Colonic mucosa (tissue), 4 donors: ENCODE data around the gene NRP2. TPM values are rescaled to one million over a fixed set of nuclear protein-coding genes. Genes with fewer than 3 reads are reported as not detected.

ENCODE experiments used
- DNase-seq: peaks from one replicate; pipeline ENCODE4 v3.0.0-alpha.2; 2020
- H3K27ac ChIP-seq: fragments of 200-600 bp; one replicate; pipeline ENCODE4 v1.8.0; 2021
- H3K27me3 ChIP-seq: fragments of 200-600 bp; one replicate; pipeline ENCODE4 v1.8.0; 2021
- H3K36me3 ChIP-seq: fragments of 200-600 bp; one replicate; pipeline ENCODE4 v1.8.0; 2021
- H3K4me1 ChIP-seq: fragments of 200-600 bp; one replicate; pipeline ENCODE4 v1.8.0; 2021; ENCODE audit warnings: mild to moderate bottlenecking
- H3K4me3 ChIP-seq: fragments of 200-600 bp; one replicate; pipeline ENCODE4 v1.8.0; 2021
- H3K9ac ChIP-seq, 2 donors: one replicate each; pipeline ENCODE4 v1.7.0; 2013; ENCODE audit warnings: control low read depth in 2 of 2, low read depth in 2 of 2, low read length in 2 of 2
- H3K9me3 ChIP-seq: fragments of 200-600 bp; one replicate; pipeline ENCODE4 v1.8.0; 2021
- intact Hi-C: fragments of 100-400 bp; cut with DNase I; formaldehyde crosslinking; loops from one replicate; pipeline ENCODE4 v1.14.1; 2022
- total RNA-seq, 2 donors: library from RNA; stranded (reverse); fragmentation: NEBNext Ultra II Directional in 1 of 2; extraction: Animal tissue kit (Norgen Biotek cat#: 25700) in 1 of 2; gene quantifications; one replicate each; pipeline ENCODE4 v1.2.1, GENCODE V29; 2021
- TF ChIP-seq, protein P1 (sequence below): fragments of 200-600 bp; IDR thresholded peaks from one replicate; pipeline ENCODE4 v1.8.0; 2022; ENCODE audit warnings: antibody characterized with exemption, mild to moderate bottlenecking
- donor health status: healthy.
- donor health status: DM: no; HTN: no; CAD: no.
- donor health status: DM: no; HTN: no; CAD: no.

The NRP2 gene
- total RNA-seq, 2 donors from 2014 or later: 5.4 to 25.2 TPM

DNA sequence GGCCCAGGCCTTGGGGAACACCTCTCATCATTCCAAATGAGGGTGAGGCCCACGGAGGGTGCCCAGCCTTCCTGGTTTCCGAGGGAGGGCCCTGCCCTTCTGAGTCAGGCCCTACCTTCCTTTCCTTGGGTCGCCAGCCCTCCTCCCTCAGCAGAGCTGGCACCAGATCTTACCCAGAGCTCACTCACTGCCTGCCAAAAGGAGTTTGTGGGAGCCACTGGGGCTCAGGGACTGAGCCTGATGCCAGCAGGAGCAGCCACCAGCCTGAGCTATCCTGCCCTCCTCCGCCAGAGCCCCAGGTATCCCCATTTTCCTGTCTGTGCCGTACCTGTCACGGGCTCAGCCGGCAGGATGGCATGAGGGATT is 64.1 kb downstream of the NRP2 start:
- DNase-seq: peak; percentile 43

DNA sequence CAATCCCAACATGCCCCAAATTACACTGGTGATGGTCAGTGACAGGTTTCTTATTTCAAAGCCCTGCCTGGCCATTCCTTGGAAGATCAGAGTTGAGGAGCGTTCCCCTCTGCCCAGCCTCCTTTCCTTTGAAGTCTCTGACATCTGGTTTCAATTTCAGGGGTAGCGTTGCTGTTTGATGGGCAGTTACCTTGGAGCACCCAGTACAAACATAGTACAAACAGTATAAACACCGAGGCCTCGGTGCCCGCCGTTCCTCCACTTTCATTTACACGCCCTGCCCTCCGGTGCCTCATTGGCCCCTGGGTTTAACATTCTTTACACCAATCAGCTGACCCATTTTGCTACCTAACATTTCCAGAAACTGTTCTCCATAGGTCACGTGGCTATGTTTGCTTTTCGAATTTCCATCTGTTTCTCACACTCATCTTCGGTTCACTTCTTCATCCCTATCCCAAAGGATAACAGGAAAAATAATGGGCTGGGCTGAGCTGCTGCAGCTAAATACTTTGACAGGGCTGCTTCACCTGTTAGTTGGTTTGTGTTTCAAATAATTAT is 65.6 kb downstream of the NRP2 start:
- Histone ChIP-seq H3K36me3 (no peaks in the 10 kb centered on the region), H3K4me3 (no peak overlapping the region), H3K9ac (no peak overlapping the region), H3K9me3 (no peaks in the 10 kb centered on the region), H3K27ac (no peak overlapping the region), H3K27me3 (no peaks in the 10 kb centered on the region), H3K4me1 (peaks cover 9% of the 10 kb centered on the region)
- intact Hi-C loops: no loop called here
- TF ChIP-seq, protein P1, sequence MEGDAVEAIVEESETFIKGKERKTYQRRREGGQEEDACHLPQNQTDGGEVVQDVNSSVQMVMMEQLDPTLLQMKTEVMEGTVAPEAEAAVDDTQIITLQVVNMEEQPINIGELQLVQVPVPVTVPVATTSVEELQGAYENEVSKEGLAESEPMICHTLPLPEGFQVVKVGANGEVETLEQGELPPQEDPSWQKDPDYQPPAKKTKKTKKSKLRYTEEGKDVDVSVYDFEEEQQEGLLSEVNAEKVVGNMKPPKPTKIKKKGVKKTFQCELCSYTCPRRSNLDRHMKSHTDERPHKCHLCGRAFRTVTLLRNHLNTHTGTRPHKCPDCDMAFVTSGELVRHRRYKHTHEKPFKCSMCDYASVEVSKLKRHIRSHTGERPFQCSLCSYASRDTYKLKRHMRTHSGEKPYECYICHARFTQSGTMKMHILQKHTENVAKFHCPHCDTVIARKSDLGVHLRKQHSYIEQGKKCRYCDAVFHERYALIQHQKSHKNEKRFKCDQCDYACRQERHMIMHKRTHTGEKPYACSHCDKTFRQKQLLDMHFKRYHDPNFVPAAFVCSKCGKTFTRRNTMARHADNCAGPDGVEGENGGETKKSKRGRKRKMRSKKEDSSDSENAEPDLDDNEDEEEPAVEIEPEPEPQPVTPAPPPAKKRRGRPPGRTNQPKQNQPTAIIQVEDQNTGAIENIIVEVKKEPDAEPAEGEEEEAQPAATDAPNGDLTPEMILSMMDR: no peak
- DNase-seq: no peak

More for the DNA sequence above, 64.1 kb downstream of the NRP2 start:
- H3K9ac ChIP-seq: no peak overlapping the region
- no peaks in the 10 kb centered on the region for H3K27me3 ChIP-seq
- intact Hi-C loops: no loop called here
- no peak overlapping the region for H3K27ac ChIP-seq
- no peaks in the 10 kb centered on the region for H3K36me3 ChIP-seq
- TF ChIP-seq, protein P1: no peak
- no peak overlapping the region for H3K4me3 ChIP-seq
- no peaks in the 10 kb centered on the region for H3K9me3 ChIP-seq
- H3K4me1 ChIP-seq: peaks cover 9% of the 10 kb centered on the region

DNA sequence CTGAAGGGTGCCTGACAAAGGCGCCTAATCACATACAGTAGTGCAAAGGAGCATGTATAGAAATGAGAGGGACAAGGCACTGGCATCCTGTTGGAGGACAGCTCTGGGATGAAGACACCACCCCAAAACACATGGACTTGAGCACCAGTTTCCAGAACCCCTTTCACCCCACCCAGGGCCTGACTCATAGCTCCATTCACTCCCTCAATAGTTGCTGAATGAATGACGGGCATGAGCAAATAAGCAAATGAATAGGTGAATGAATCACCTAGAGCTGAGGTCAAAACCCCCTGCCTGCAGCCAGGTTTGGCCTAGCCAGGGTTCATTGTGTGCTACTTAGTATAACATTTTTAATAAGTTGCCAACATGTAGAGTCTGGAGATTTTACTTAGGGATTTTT is 66.3 kb downstream of the NRP2 start:
- no peak overlapping the region for H3K9ac ChIP-seq
- H3K4me3 ChIP-seq: no peak overlapping the region
- no peaks in the 10 kb centered on the region for H3K27me3 ChIP-seq
- DNase-seq: no peak
- TF ChIP-seq, protein P1: no peak
- no peak overlapping the region for H3K27ac ChIP-seq
- peaks cover 9% of the 10 kb centered on the region for H3K4me1 ChIP-seq
- intact Hi-C loops: no loop called here
- H3K9me3 ChIP-seq: no peaks in the 10 kb centered on the region
- no peaks in the 10 kb centered on the region for H3K36me3 ChIP-seq

DNA sequence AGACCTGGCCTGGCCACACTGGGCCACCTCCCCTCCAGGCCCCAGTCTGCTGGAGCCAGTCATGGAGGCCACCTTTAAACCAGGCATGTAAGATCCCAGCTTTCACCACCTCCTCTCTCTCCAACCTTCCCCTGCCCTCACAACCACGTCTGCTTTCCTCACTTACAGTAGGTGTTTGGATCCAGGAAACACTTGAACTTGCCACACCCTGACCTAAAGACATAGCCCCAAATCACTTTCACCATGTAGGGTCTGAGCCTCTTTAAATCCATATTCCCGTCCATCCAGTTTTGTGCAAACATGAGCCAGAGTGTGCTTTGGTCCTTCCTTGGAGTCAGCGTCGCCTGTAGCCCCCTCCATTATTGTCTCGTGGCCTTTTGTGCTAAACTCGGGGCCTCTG is 66.8 kb downstream of the NRP2 start:
- no peak overlapping the region for H3K4me3 ChIP-seq
- H3K27me3 ChIP-seq: no peaks in the 10 kb centered on the region
- TF ChIP-seq, protein P1: no peak
- peaks cover 9% of the 10 kb centered on the region for H3K4me1 ChIP-seq
- H3K36me3 ChIP-seq: no peaks in the 10 kb centered on the region
- intact Hi-C loops: no loop called here
- no peak for DNase-seq
- no peak overlapping the region for H3K27ac ChIP-seq
- no peaks in the 10 kb centered on the region for H3K9me3 ChIP-seq
- H3K9ac ChIP-seq: no peak overlapping the region

DNA sequence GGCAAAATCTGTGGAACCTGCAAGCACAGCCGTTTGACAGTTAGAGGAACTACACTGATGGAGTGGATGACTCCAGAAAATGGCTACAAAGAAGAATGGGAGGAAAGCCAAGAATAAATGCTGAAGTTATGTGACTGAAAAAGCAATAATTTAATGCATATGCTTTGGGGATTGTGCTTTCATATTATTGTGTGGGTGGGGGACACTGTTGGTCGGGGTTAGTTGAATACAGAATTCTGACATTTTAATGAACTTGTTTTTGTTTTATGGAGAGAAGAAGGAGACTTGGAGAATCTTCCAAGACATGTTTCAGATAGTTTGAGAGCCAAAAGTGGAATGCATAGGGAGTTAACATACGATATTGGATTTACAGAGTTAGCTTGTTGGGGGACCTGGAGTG is 68.5 kb downstream of the NRP2 start:
- DNase-seq: no peak
- H3K9ac ChIP-seq: no peak overlapping the region
- no peak overlapping the region for H3K4me3 ChIP-seq
- TF ChIP-seq, protein P1: no peak
- H3K27ac ChIP-seq: no peak overlapping the region
- H3K4me1 ChIP-seq: peaks cover 9% of the 10 kb centered on the region
- no peaks in the 10 kb centered on the region for H3K9me3 ChIP-seq
- H3K27me3 ChIP-seq: no peaks in the 10 kb centered on the region
- intact Hi-C loops: no loop called here
- no peaks in the 10 kb centered on the region for H3K36me3 ChIP-seq
